ENCODE data around the gene PRKN. TPM values are rescaled to one million over a fixed set of nuclear protein-coding genes. Genes with fewer than 3 reads are reported as not detected.
"Not testable (repeated sequence)": the region's sequence is repeated elsewhere in the genome, so short reads cannot be mapped to it uniquely, and the experiment has no call there.

PRKN gene
- total RNA-seq, 1 donor from 2014 or later: not detected

DNA sequence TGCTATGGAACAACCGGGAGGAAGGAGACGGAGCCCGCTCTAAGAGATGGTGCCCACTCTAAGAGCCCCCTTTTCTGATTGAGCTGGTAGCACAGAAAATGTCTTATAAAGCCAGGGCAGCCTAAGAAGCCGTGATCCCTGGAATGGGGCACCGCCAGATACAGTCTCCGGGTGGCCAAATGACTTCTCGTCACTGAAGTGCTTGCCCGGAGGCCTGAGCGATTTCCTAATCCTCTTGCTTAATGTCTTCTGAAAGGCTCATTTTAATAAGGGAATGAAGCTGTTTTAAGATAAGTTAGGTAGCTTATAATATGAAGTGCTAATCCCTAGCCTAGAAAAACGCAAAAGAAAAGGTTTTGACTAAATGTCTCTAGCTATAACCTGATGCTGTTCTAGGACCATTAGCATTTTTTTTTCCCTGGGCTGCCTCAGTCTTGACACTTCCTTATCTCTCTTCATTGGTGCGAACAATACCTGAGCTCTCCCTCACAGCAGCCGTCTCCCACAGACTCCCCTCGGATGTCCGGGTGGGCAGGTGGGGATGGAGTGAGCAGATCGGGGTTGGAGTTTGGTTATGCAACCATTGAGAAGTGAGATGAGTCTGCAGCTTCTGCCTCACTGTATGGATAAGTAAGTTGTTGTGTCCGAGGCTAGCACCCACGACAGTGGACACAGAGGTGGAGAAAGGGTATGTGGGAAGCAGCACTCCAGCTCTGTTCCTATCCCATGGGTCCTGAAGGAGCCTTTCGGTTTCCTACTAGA lies 894.3 kb downstream of the PRKN start:
- no peaks in the 10 kb centered on the region for H3K36me3 Mint-ChIP-seq (ENCODE audit: low read depth)
- H3K4me3 Mint-ChIP-seq (ENCODE audit: low read depth): no peak overlapping the region
- H3K4me1 Mint-ChIP-seq (ENCODE audit: low read depth): no peaks in the 10 kb centered on the region
- no peaks in the 10 kb centered on the region for H3K27me3 Mint-ChIP-seq (ENCODE audit: low read depth)
- intact Hi-C loops (cut with micrococcal nuclease): no loop called here
- H3K9me3 Mint-ChIP-seq: no peaks in the 10 kb centered on the region
- DNase-seq (ENCODE audit: low spot score): no peak
- H3K27ac Mint-ChIP-seq: no peak overlapping the region

DNA sequence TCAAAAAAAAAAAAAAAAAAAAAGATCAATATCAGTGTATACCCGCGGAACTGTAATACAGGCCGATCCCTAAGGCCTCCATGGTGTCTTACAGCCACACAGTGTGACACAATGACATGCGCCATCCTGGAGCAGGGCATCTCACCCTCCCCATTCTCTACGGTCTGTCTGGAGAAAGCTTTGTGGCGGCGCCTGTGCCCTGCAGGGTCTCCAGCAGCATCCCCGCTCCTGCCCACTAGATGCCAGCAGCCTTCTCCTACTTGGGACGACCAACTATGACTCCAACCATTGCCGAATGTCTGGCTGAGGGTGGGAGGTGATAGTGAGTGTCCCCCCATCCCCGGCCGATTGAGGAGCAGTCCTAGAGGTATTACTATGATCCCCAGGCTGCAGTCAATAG lies 894.9 kb downstream of the PRKN start:
- no peaks in the 10 kb centered on the region for H3K27me3 Mint-ChIP-seq (ENCODE audit: low read depth)
- H3K4me1 Mint-ChIP-seq (ENCODE audit: low read depth): no peaks in the 10 kb centered on the region
- H3K9me3 Mint-ChIP-seq: no peaks in the 10 kb centered on the region
- intact Hi-C loops (cut with micrococcal nuclease): no loop called here
- no peak overlapping the region for H3K27ac Mint-ChIP-seq
- H3K4me3 Mint-ChIP-seq (ENCODE audit: low read depth): no peak overlapping the region
- no peak for DNase-seq (ENCODE audit: low spot score)
- H3K36me3 Mint-ChIP-seq (ENCODE audit: low read depth): no peaks in the 10 kb centered on the region

- no peaks in the 10 kb centered on the region for H3K4me1 Mint-ChIP-seq (ENCODE audit: low read depth)
- no peak overlapping the region for H3K4me3 Mint-ChIP-seq (ENCODE audit: low read depth)
- intact Hi-C loops (cut with micrococcal nuclease): no loop called here
- H3K27me3 Mint-ChIP-seq (ENCODE audit: low read depth): no peaks in the 10 kb centered on the region
- no peak for DNase-seq (ENCODE audit: low spot score)
- H3K36me3 Mint-ChIP-seq (ENCODE audit: low read depth): no peaks in the 10 kb centered on the region
- H3K27ac Mint-ChIP-seq: no peak overlapping the region
- H3K9me3 Mint-ChIP-seq: no peaks in the 10 kb centered on the region
Measured at GRCh38 chr6:161830866-161831616, 896.5 kb downstream of the PRKN start.

- H3K36me3 Mint-ChIP-seq (ENCODE audit: low read depth): no peaks in the 10 kb centered on the region
- no peak for DNase-seq (ENCODE audit: low spot score)
- no peak overlapping the region for H3K27ac Mint-ChIP-seq
- intact Hi-C loops (cut with micrococcal nuclease): no loop called here
- H3K4me3 Mint-ChIP-seq (ENCODE audit: low read depth): no peak overlapping the region
- no peaks in the 10 kb centered on the region for H3K4me1 Mint-ChIP-seq (ENCODE audit: low read depth)
- no peaks in the 10 kb centered on the region for H3K27me3 Mint-ChIP-seq (ENCODE audit: low read depth)
- no peaks in the 10 kb centered on the region for H3K9me3 Mint-ChIP-seq
Measured at GRCh38 chr6:161829291-161829729, 898.3 kb downstream of the PRKN start.

- intact Hi-C loops (cut with micrococcal nuclease): no loop called here
- Mint-ChIP-seq H3K4me1 (ENCODE audit: low read depth) (no peaks in the 10 kb centered on the region), H3K27ac (no peak overlapping the region), H3K36me3 (ENCODE audit: low read depth) (no peaks in the 10 kb centered on the region), H3K27me3 (ENCODE audit: low read depth) (no peaks in the 10 kb centered on the region), H3K4me3 (ENCODE audit: low read depth) (no peak overlapping the region), H3K9me3 (no peaks in the 10 kb centered on the region)
- DNase-seq (ENCODE audit: low spot score): no peak
Measured at GRCh38 chr6:161828355-161828754, 899.2 kb downstream of the PRKN start.

DNA sequence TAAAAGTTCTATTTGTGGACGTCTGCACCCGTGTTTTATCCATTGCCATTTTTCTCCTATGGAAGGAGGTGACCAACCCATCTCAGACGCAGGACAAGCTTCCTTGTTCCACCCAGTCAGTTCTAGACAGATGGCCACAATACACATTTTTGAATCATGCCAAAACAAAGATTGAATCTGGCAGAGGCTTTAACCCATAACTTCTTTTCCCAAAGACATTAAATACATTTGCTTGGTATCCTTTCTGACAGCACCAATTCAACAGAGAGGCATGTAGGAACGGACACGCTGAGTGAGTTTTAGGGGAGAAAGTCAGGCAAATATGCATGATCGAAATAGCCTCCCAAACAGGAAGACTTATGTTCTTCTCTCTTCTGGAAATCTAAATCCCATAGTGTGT lies 901.1 kb downstream of the PRKN start:
- Mint-ChIP-seq H3K36me3 (ENCODE audit: low read depth) (no peaks in the 10 kb centered on the region), H3K27me3 (ENCODE audit: low read depth) (no peaks in the 10 kb centered on the region), H3K4me1 (ENCODE audit: low read depth) (no peaks in the 10 kb centered on the region), H3K9me3 (no peaks in the 10 kb centered on the region), H3K27ac (no peak overlapping the region), H3K4me3 (ENCODE audit: low read depth) (no peak overlapping the region)
- intact Hi-C loops (cut with micrococcal nuclease): no loop called here
- DNase-seq (ENCODE audit: low spot score): no peak

GRCh38 chr6:161822204-161822603 lies 905.4 kb downstream of the PRKN start:
- H3K4me3 Mint-ChIP-seq (ENCODE audit: low read depth); H3K9me3 Mint-ChIP-seq; H3K4me1 Mint-ChIP-seq (ENCODE audit: low read depth); H3K27ac Mint-ChIP-seq; DNase-seq (ENCODE audit: low spot score); intact Hi-C loops (cut with micrococcal nuclease); H3K36me3 Mint-ChIP-seq (ENCODE audit: low read depth); H3K27me3 Mint-ChIP-seq (ENCODE audit: low read depth): not testable (repeated sequence)

DNA sequence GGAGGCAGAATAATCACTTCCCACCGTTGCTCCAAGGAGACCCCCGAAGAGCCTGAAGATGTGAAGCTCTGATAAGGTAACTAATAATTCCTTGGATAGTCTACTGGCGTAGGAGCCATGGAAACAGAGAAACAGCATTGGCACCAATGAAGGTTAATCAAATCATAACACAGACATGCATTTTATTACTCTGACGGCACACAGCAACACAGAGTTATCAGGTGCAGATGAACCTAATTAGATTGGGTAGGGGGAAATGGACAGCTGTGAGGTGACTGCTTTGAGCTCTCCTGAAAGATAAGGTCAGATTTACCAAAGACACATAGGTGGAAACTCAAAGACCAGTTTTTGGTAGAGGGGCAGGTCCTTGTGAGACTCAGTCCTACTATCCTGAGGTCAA lies 909.7 kb downstream of the PRKN start:
- Mint-ChIP-seq H3K9me3 (no peaks in the 10 kb centered on the region), H3K4me1 (ENCODE audit: low read depth) (no peaks in the 10 kb centered on the region), H3K4me3 (ENCODE audit: low read depth) (no peak overlapping the region), H3K36me3 (ENCODE audit: low read depth) (no peaks in the 10 kb centered on the region), H3K27me3 (ENCODE audit: low read depth) (no peaks in the 10 kb centered on the region), H3K27ac (no peak overlapping the region)
- intact Hi-C loops (cut with micrococcal nuclease): no loop called here
- no peak for DNase-seq (ENCODE audit: low spot score)

DNA sequence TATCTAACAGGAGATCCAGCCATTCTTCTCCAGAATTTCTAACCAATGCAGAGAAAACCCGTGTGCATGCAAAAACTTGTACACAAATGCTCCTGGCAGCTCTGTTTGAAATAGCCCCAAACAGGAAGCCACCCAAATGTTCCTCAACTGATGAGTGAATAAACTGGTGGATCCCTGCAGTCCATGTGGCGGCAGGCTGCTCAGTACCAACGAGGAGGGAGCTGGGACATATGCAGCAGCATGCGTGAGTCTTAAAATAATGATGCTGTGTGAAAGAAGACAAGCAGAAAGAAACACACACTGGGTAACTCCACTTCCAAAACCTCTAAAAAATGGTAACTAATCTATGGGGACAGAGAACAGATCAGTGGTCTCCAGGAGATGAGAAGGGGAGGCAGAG lies 911.6 kb downstream of the PRKN start:
- H3K4me3 Mint-ChIP-seq (ENCODE audit: low read depth): no peak overlapping the region
- no peaks in the 10 kb centered on the region for H3K27me3 Mint-ChIP-seq (ENCODE audit: low read depth)
- intact Hi-C loops (cut with micrococcal nuclease): no loop called here
- no peak overlapping the region for H3K27ac Mint-ChIP-seq
- no peaks in the 10 kb centered on the region for H3K4me1 Mint-ChIP-seq (ENCODE audit: low read depth)
- no peaks in the 10 kb centered on the region for H3K36me3 Mint-ChIP-seq (ENCODE audit: low read depth)
- peaks cover 3% of the 10 kb centered on the region for H3K9me3 Mint-ChIP-seq
- no peak for DNase-seq (ENCODE audit: low spot score)

- H3K4me1 Mint-ChIP-seq (ENCODE audit: low read depth): no peaks in the 10 kb centered on the region
- H3K27ac Mint-ChIP-seq: no peak overlapping the region
- peaks cover 3% of the 10 kb centered on the region for H3K9me3 Mint-ChIP-seq
- no peaks in the 10 kb centered on the region for H3K27me3 Mint-ChIP-seq (ENCODE audit: low read depth)
- no peaks in the 10 kb centered on the region for H3K36me3 Mint-ChIP-seq (ENCODE audit: low read depth)
- no peak overlapping the region for H3K4me3 Mint-ChIP-seq (ENCODE audit: low read depth)
- intact Hi-C loops (cut with micrococcal nuclease): no loop called here
- DNase-seq (ENCODE audit: low spot score): no peak
Measured at GRCh38 chr6:161813156-161813555, 914.4 kb downstream of the PRKN start.

DNA sequence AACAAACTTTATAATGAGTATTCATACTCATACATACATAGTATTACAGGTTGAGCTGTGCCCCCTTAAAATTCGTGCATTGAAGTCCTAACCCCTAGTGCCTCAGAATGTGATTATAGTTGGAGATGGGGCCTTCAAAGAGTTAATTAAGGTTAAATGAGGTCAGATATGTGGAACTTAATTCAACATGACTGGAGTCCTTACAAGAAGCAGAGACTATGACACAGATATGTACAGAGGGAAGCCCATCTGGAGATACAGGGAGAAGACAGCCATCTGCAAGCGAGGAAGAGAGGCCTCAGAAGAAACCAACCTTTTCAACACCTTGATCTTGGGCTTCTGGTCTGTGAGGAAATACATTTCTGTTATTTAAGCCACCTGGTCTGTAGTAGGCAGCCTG lies 917.6 kb downstream of the PRKN start:
- intact Hi-C loops (cut with micrococcal nuclease): no loop called here
- Mint-ChIP-seq H3K27ac (no peak overlapping the region), H3K36me3 (ENCODE audit: low read depth) (no peaks in the 10 kb centered on the region), H3K27me3 (ENCODE audit: low read depth) (no peaks in the 10 kb centered on the region), H3K9me3 (peaks cover 3% of the 10 kb centered on the region), H3K4me3 (ENCODE audit: low read depth) (no peak overlapping the region), H3K4me1 (ENCODE audit: low read depth) (no peaks in the 10 kb centered on the region)
- no peak for DNase-seq (ENCODE audit: low spot score)

DNA sequence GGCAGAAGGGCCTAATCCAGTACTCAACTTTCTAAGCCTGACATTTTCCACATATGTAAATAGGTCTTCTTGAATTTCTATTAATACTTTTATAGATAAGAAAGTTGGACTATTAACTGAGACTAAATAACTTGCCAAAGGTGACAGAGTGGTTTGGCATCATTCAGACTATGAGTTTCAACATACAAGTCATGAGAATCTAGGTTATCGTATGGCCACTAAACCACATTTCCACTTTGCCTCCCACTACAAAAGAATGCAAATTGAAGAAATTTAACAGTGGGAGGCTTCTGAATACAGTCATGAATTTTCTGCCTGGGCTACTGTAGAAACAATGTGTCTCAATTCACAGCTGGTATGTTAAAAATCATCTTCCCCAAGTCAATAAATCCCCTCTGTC lies 922.7 kb downstream of the PRKN start:
- Mint-ChIP-seq H3K4me1 (ENCODE audit: low read depth) (no peaks in the 10 kb centered on the region), H3K9me3 (no peaks in the 10 kb centered on the region), H3K4me3 (ENCODE audit: low read depth) (no peak overlapping the region), H3K27ac (no peak overlapping the region), H3K36me3 (ENCODE audit: low read depth) (no peaks in the 10 kb centered on the region), H3K27me3 (ENCODE audit: low read depth) (no peaks in the 10 kb centered on the region)
- no peak for DNase-seq (ENCODE audit: low spot score)
- intact Hi-C loops (cut with micrococcal nuclease): no loop called here

- Mint-ChIP-seq H3K4me3 (ENCODE audit: low read depth) (no peak overlapping the region), H3K4me1 (ENCODE audit: low read depth) (no peaks in the 10 kb centered on the region), H3K36me3 (ENCODE audit: low read depth) (no peaks in the 10 kb centered on the region), H3K9me3 (no peaks in the 10 kb centered on the region), H3K27ac (no peak overlapping the region), H3K27me3 (ENCODE audit: low read depth) (no peaks in the 10 kb centered on the region)
- DNase-seq (ENCODE audit: low spot score): no peak
- intact Hi-C loops (cut with micrococcal nuclease): no loop called here
Measured at GRCh38 chr6:161803131-161803530, 924.4 kb downstream of the PRKN start.
